Measurements from ENCODE around the gene GPR15.

The GPR15 gene

DNA sequence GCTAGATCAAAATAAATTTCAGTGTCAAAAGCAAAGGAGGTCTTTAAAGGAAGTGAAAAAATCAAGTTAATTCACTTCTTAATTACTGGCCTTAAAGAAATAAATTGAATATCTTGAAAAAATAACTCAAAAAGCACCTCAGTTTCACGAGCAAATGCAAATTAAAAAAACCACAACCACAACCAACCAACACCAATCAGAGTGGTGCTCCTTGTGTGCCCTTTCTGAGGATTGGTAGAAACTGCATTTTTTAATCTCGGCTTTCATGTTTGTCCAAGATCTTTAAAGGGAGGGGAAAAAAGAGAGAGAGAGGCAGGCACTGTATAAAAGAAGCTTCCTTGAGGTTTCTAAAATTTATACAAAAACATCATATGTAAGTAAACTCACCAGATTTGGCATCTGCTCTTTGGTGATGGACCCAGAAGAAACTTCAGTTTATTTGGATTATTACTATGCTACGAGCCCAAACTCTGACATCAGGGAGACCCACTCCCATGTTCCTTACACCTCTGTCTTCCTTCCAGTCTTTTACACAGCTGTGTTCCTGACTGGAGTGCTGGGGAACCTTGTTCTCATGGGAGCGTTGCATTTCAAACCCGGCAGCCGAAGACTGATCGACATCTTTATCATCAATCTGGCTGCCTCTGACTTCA, at the start of gene GPR15:
Gene GPR15, plus strand, starts transcription at position 357 of the 653 bp plus-strand sequence. Its CDS starts 56 bp downstream, at position 413.
- no peak for DNase-seq

- no peak for DNase-seq
These were observed 48.9 kb upstream of the GPR15 start for GRCh38 chr3:98482717-98483482.

DNA sequence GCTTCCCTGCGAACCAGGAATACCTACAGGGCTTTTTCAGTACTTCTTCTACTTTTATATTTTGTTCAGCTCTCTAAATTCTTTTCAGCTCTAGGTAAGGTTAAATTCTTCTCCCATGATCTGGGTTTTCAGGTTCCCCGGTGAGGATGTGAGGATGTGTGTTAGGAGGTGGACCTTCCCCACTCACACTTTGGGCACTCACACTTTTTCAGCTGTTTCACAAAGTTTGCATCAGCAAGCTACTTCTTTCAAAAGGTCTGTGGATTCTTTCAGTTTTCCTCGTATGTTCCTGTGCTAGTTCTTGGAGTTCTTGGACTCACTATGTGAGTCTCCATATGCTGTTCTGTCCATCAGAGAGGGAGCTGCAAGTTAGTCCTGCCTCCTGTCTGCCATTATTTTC, 48.2 kb upstream of the GPR15 start:
- no peak for DNase-seq

GRCh38 chr3:98497381-98497780, 34.4 kb upstream of the GPR15 start, which contains the start of gene OR5K2:
TSS of gene OR5K2 (plus strand) at chr3:98497681. CDS start at chr3:98497681, 0 bp downstream.
- no peak for DNase-seq

GRCh38 chr3:98500019-98500418, 31.8 kb upstream of the GPR15 start:
- DNase-seq, result no peak

DNA sequence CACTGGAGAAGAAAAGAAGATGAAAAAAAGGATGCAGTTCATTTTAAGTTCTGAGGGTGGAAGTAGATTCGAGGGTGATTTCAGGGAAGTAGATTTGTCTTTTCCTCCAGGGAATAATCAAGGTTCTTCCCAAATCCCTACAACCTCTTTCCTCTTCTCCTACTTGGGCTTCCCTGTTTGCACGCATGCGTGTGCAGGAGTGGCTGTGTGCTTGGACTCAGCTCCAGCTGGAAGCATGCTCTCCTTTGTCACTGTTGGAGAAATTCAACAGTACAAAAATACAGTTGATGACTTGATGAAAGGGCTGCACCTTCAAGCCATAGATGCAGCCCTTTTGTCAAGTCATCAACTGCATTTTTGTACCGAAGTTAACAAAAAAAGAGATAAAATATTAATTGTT, 30.5 kb upstream of the GPR15 start:
- DNase-seq, result no peak

- no peak for DNase-seq
These were observed 29.8 kb upstream of the GPR15 start for GRCh38 chr3:98501863-98502576.

- DNase-seq, result no peak
These were observed 27.2 kb upstream of the GPR15 start for GRCh38 chr3:98504539-98504938.

GRCh38 chr3:98508582-98508981, 23.2 kb upstream of the GPR15 start:
- no peak for DNase-seq

- DNase-seq, result no peak
These were observed 19.2 kb upstream of the GPR15 start for GRCh38 chr3:98512576-98512975.

GRCh38 chr3:98513091-98513511, 18.7 kb upstream of the GPR15 start:
- no peak for DNase-seq

GRCh38 chr3:98513736-98514135, 18.0 kb upstream of the GPR15 start:
- DNase-seq, result no peak

DNA sequence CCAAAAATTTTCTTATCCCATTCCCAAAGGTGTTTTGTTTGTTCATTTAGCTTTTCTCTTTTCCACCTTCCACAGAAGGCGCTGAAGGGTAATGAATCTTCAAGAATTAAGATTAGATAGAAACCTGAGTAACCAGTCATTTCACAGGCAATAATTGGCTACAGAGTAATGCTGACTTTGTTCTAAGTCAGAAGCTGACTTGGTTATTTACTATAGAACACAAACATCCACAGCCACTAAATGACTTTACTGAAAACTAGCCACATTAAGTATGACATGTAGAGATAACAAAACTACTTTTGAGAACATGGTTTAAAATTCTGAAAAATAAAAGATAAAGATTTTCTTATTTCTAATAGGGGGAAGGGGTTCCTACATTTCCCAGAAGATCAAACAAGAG, 16.8 kb upstream of the GPR15 start:
- no peak for DNase-seq

GRCh38 chr3:98518816-98519215, 13.0 kb upstream of the GPR15 start:
- no peak for DNase-seq

GRCh38 chr3:98519351-98519750, 12.4 kb upstream of the GPR15 start:
- no peak for DNase-seq

DNA sequence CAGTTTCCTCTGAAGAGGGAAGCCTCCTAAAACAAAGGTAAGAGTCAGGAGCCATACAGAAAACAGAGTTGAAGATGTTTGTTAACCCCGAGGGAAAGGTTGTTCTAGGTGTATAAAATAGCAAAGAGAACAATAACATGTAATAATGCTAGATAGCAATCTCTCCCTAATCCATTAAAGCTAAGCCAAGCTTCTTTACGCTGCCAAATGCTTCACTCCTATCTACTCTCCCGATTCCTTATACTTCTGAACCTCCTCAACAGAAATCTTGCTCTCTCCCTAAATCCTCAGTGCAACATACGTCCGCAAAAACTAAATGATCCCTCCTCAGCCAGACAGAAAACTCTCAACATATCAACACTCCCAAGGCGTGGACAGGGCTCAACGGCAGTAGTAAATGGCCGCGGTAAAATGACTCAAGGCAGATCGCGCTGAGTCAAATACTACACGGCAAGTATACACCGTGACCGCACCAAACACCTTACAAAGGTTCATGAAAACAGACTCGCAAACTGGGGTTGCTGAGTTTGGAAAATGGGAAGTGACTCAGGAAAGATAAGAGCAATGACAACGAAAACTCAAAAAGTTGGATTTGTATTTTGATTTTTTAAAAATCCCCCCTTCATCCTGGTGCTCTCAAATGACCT, 9.8 kb upstream of the GPR15 start:
- DNase-seq, result peak; percentile 38

DNA sequence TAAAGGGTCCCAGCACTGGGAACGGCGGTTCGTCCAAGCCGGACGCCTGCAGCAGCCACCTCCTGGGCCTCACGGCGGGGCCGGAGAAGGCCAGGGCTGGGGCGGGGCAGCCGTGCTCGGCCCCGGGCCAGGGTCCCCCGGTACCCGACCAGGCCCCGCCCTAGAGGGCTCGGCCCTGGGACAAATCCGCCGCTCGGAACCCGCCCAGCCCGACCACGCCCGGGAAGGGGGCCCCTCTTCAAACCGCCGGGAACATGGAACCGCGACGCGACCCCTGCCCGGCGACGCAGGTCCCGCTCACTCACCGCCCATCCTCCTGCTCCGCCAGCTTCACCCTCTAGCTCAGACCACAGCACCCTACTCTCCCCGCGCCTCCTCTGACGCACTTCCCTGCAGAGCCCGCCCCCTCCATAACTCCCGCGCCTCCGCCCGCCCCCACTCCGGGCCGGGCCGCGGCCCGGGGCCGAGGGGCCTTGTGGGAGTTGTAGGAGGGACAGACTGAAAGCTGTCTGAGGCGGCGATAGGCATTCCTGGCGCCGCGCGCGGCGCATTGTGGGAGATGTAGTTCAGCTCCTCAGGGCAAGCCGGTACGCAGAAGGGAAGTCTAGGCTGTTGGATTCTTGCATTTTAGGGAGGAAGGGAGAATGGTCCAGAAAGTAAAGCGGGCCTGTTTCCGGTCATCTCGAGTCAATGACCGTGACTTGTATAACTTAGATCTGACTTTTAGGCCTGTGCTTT, 9.1 kb upstream of the GPR15 start, which contains the start of gene CLDND1:
Gene CLDND1, minus strand, starts transcription at position 359 of the 738 bp plus-strand sequence. CDS start 1,478 bp downstream, outside the sequence.
- peak; percentile 96 for DNase-seq

- no peak for DNase-seq
These were observed 6.3 kb upstream of the GPR15 start for GRCh38 chr3:98525494-98525893.

DNA sequence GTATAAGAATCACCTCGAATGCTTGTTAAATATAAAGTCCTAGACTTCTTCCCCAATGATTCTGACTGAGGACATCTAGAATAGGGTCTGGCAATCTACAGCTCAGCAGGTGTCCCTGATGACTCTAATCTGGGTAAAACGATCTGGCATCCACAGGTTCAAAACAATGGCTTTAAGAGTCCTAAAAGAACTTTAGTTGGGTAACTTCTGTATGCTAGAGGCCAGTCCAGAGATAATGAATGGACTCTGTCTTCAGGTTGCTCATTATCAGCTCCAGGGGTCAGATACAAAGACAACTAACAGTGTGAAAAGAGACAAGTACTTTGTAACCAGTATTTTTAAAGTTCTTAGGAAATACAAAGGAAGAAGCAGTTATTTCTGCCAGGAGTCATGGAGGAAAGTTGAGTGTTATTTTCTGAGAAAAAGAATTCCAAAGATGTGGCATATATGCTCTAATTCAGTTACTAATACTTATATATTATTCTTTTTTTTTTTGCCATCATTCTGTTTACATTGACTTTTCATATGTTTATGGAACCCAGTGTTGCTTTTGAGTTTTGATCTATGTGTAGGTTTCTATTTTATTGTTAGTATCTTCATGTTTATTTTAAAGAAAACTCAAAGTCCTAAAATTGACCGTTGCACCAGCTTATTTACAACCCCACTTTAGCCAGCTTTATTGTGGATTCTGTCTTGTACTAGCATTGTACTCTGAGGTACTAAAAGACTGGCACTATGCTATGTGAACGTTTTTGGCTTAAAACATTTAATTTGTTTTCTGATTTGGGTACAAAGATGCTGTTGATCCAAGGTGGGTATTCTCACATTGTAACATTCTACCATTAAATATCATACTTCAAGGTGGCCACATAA, 3.1 kb upstream of the GPR15 start:
- no peak for DNase-seq

GRCh38 chr3:98529856-98530459, 1.8 kb upstream of the GPR15 start:
- DNase-seq, result no peak

DNA sequence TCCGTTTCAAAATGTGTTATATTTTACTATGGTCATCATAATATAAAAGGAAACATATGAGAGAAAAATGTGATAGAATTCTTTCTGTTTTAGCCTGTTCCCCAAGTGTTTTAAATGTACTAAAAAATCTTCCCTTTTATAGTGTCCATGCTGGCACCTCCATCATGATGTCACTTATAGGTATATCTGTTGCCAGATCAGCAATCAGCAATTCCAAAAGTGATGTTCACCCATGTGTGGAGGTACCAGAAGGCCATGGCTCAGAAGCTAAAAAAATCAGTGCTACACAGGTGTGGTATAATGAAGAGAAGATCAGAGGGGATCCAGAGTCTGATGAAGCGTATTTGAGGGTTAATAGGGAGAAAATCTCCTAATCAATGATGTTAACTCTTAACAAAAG, 1.1 kb upstream of the GPR15 start:
- no peak for DNase-seq
